MM.1S (cell line): ENCODE results near the gene RALGAPA2.

ENCODE experiments used
- DNase-seq: peaks from one replicate; pipeline ENCODE4 v3.0.0-alpha.2; 2015
- H2AFZ ChIP-seq: fragments of 300-600 bp; sonication (generic); 2 replicates; pipeline ENCODE4 v1.6.0; 2016; ENCODE audit warnings: antibody characterized with exemption, low read length
- H3F3A ChIP-seq: fragments of 300-600 bp; sonication (generic); 2 replicates; pipeline ENCODE4 v1.6.1; 2016; ENCODE audit warnings: mild to moderate bottlenecking, antibody characterized with exemption, low read length, moderate library complexity, mixed read lengths; ENCODE audit not compliant: insufficient read depth
- H3K27ac ChIP-seq: fragments of 300-600 bp; sonication (generic); 2 replicates; pipeline ENCODE4 v1.5.1; 2016; ENCODE audit warnings: mild to moderate bottlenecking, low read length
- H3K27me3 ChIP-seq: fragments of 300-600 bp; sonication (generic); replicated peaks from 2 replicates; pipeline ENCODE4 v1.6.0; 2016; ENCODE audit warnings: low read length; ENCODE audit not compliant: insufficient read depth
- H3K36me3 ChIP-seq: fragments of 300-600 bp; sonication (generic); replicated peaks from 2 replicates; pipeline ENCODE4 v1.6.1; 2016; ENCODE audit warnings: mild to moderate bottlenecking, low read length, mixed read lengths; ENCODE audit not compliant: insufficient read depth
- H3K4me1 ChIP-seq: fragments of 300-600 bp; sonication (generic); 2 replicates; pipeline ENCODE4 v1.6.1; 2016; ENCODE audit warnings: low read length, mixed read lengths
- H3K4me2 ChIP-seq: fragments of 300-600 bp; sonication (generic); 2 replicates; pipeline ENCODE4 v1.6.0; 2016; ENCODE audit warnings: low read depth, low read length
- H3K4me3 ChIP-seq: fragments of 300-600 bp; sonication (generic); 2 replicates; pipeline ENCODE4 v1.5.1; 2016; ENCODE audit warnings: low read length, mixed read lengths
- H3K79me2 ChIP-seq: fragments of 300-600 bp; sonication (generic); 2 replicates; pipeline ENCODE4 v1.6.1; 2016; ENCODE audit warnings: mixed run types, low read length, mixed read lengths
- H3K9ac ChIP-seq: fragments of 300-600 bp; sonication (generic); 2 replicates; pipeline ENCODE4 v1.6.1; 2016; ENCODE audit warnings: low read length, mixed read lengths
- H3K9me2 ChIP-seq: fragments of 300-600 bp; sonication (generic); replicated peaks from 2 replicates; pipeline ENCODE4 v1.6.1; 2016; ENCODE audit warnings: mild to moderate bottlenecking, low read length, mixed read lengths; ENCODE audit not compliant: insufficient read depth
- H3K9me3 ChIP-seq: fragments of 300-600 bp; sonication (generic); replicated peaks from 2 replicates; pipeline ENCODE4 v1.6.1; 2016; ENCODE audit warnings: mild to moderate bottlenecking, low read length, mixed read lengths; ENCODE audit not compliant: insufficient read depth
- H4K20me1 ChIP-seq: fragments of 300-600 bp; sonication (generic); 2 replicates; pipeline ENCODE4 v1.6.1; 2016; ENCODE audit warnings: mild to moderate bottlenecking, low read length, moderate library complexity, mixed read lengths; ENCODE audit not compliant: insufficient read depth
- CTCF ChIP-seq: fragments of 300-600 bp; sonication (generic); IDR thresholded peaks from 2 replicates; pipeline ENCODE4 v1.5.1; 2016; ENCODE audit warnings: antibody characterized with exemption, low read length, mixed read lengths
- EZH2 ChIP-seq: fragments of 300-600 bp; sonication (generic); optimal IDR thresholded peaks from 2 replicates; pipeline ENCODE3; 2017; ENCODE audit warnings: low read depth, mild to moderate bottlenecking, antibody characterized with exemption, low read length, mixed read lengths
- EZH2phosphoT487 ChIP-seq: fragments of 300-600 bp; sonication (generic); IDR thresholded peaks from 2 replicates; pipeline ENCODE4 v1.6.1; 2018; ENCODE audit warnings: antibody characterized with exemption, low read length

Gene RALGAPA2

DNA sequence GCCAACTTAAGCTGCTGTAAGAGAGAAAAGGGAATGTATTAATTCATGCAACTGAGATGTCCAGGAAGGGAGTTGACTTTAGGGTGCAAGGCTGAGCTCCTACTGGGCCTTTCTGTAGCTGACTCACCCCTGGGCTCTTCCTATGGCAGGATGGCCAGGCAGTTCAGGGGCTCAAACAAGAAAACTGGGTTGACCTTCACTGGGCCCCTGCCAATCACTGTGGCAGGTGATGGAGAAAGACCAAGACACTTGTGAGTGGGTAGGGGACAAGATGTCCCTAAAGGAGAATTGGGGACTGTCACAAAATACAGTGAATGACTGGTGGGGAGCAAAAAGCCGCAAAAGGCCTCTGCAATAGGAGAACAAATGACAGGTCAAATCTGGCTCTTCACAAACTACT, 21.5 kb upstream of the RALGAPA2 start:
- Histone ChIP-seq H3K9me3 (no peaks in the 10 kb centered on the region), H2AFZ (no peak overlapping the region), H3K9ac (no peak overlapping the region), H4K20me1 (no peaks in the 10 kb centered on the region), H3K79me2 (no peaks in the 10 kb centered on the region), H3K4me2 (no peak overlapping the region), H3K4me1 (no peaks in the 10 kb centered on the region), H3K27ac (no peak overlapping the region), H3F3A (no peaks in the 10 kb centered on the region), H3K27me3 (no peaks in the 10 kb centered on the region), H3K36me3 (no peaks in the 10 kb centered on the region), H3K9me2 (no peaks in the 10 kb centered on the region), H3K4me3 (no peak overlapping the region)
- no peak for TF ChIP-seq EZH2phosphoT487
- TF ChIP-seq CTCF, result no peak
- TF ChIP-seq EZH2, result no peak
- no peak for DNase-seq

DNA sequence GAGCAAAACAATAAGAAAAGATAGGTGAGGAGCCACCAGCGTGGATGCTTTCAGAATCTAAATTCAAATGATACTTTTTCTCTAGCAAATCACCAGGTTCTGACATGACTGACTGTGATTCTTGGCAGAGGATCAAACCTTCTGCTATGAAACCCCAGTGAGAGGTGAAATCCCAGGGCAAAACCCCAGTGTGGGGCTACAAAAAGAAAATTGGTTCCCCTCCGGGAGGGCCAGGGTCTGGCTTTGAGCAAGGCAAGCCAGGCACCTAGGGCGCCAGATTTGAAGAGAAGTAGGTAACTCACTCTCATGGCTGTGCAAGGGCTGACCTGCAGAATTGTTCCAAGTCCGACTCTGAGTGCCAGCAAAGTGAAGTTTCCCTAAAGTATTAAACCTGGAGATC, 20.2 kb upstream of the RALGAPA2 start:
- Histone ChIP-seq H3K4me2 (no peak overlapping the region), H2AFZ (no peak overlapping the region), H3K79me2 (no peaks in the 10 kb centered on the region), H3K9ac (no peak overlapping the region), H4K20me1 (no peaks in the 10 kb centered on the region), H3K4me3 (no peak overlapping the region), H3K9me3 (no peaks in the 10 kb centered on the region), H3K27me3 (no peaks in the 10 kb centered on the region), H3K27ac (no peak overlapping the region), H3K36me3 (no peaks in the 10 kb centered on the region), H3K4me1 (no peaks in the 10 kb centered on the region), H3K9me2 (no peaks in the 10 kb centered on the region), H3F3A (no peaks in the 10 kb centered on the region)
- no peak for TF ChIP-seq EZH2
- no peak for TF ChIP-seq EZH2phosphoT487
- TF ChIP-seq CTCF, result no peak
- no peak for DNase-seq

DNA sequence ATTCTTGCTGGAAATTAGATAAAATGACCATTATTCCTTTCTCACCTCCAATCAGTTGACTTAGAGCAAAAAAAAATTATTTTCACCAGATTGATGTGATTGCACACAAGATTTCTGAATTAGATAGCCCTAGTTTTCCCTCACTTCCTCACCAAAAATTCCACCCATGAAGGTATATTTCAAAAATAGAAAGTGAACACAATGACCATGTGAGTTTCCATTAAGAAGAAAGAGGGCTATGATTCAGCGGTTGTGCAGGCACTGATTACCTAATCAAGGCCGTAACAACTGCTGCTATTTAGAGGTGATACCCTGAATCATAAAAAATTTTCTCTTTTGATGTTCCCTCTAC, 19.5 kb upstream of the RALGAPA2 start:
- Histone ChIP-seq H4K20me1 (no peaks in the 10 kb centered on the region), H3K9me2 (no peaks in the 10 kb centered on the region), H3K4me3 (no peak overlapping the region), H3K9ac (no peak overlapping the region), H3K4me1 (no peaks in the 10 kb centered on the region), H2AFZ (no peak overlapping the region), H3K27me3 (no peaks in the 10 kb centered on the region), H3K4me2 (no peak overlapping the region), H3F3A (no peaks in the 10 kb centered on the region), H3K36me3 (no peaks in the 10 kb centered on the region), H3K9me3 (no peaks in the 10 kb centered on the region), H3K27ac (no peak overlapping the region), H3K79me2 (no peaks in the 10 kb centered on the region)
- TF ChIP-seq EZH2phosphoT487, result no peak
- TF ChIP-seq CTCF, result no peak
- TF ChIP-seq EZH2, result no peak
- no peak for DNase-seq
